ENCODE results near the gene CLCN5.

The CLCN5 gene

GRCh38 chrX:49932791-49933190 is 10.4 kb downstream of the CLCN5 start:
- DNase-seq (ENCODE audit: low read depth in 3 of 3), result no peak

DNA sequence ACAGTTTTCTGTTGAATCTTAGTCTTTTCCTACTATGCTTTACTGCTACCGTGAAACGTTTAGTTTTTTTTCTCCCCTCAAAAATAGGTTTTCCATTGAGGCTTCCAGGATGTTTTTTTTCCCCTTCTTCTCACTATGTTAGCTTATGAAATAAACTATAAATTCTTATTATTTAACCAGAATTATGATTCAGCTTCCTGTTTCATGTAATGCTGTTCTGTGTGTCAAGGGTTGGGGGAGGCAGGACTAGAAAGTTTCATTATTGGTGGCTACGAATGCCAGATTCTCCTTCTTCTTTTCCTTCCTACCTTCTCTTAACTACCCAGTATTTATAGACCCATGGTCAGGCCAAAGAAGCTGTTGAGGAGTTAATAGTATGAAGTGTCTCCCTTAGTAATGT is 11.8 kb downstream of the CLCN5 start:
- no peak for DNase-seq (ENCODE audit: low read depth in 3 of 3)

DNA sequence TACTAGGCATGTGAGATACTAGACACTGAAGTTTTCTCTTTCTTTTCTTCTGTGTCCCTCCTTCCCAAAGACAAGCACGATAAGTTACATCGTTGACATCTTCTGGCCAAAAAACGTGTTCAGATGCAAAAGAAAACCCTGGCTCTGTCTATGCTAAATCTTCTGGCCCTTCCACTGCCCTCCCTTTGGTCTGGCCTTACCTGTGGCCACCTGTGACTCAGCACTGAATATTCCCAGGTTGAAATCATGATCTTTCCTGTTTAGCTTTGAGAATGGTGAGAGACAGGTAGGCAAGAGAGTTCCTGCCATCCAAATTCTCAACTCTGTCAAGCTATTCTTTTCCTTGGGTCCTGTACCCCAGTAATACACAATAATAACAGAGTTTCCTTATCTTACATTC is 12.3 kb downstream of the CLCN5 start:
- no peak for DNase-seq (ENCODE audit: low read depth in 3 of 3)

DNA sequence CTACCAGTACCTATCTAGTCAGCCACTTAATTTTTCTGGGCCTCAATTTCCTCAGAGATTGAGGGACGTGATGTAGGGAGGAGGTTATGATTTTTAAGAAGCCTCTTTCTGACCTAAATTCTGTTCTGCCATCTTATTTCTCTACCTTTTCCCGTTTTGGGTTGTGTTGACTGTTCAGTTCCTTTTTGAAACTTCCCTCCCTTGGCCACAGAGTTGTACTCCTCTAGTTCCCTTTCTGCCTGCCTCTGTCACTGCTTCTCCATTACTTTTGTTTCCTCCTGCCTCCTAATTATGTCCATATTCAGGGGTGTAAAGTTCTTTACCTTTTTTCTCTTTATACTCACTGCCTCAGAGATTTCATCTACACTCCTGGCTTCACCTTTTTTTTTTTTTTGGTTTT is 25.4 kb downstream of the CLCN5 start:
- DNase-seq (ENCODE audit: low read depth in 3 of 3), result no peak

GRCh38 chrX:49949961-49950360 is 27.6 kb downstream of the CLCN5 start:
- DNase-seq (ENCODE audit: low read depth in 3 of 3), result no peak

GRCh38 chrX:49951524-49952193 is 29.3 kb downstream of the CLCN5 start:
- DNase-seq (ENCODE audit: low read depth in 3 of 3), result no peak

GRCh38 chrX:49956313-49956712 is 33.9 kb downstream of the CLCN5 start:
- no peak for DNase-seq (ENCODE audit: low read depth in 3 of 3)

GRCh38 chrX:49958727-49959485 is 36.5 kb downstream of the CLCN5 start:
- no peak for DNase-seq (ENCODE audit: low read depth in 3 of 3)

DNA sequence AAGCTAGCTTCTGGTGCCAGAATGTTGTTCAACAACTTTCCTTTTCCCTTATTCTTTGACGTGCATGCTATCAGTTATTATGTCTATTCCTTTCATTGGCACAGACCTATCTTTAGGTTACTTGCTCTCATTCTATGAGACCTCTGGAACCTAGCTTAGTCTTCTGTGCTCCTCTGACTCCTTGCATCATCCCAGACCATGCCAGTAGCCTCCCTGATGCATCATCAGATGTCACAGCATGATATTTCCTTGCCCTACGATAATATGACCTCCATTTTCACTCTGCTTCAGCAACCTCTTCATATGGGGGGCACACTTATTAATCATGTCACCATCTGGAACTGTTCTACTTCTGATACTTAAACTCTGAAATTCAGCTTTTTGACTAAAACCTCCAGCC is 37.2 kb downstream of the CLCN5 start:
- DNase-seq (ENCODE audit: low read depth in 3 of 3), result no peak

- no peak for DNase-seq (ENCODE audit: low read depth in 3 of 3)
These were observed 37.7 kb downstream of the CLCN5 start for GRCh38 chrX:49960061-49960460.

GRCh38 chrX:49970674-49971073 is 48.3 kb downstream of the CLCN5 start:
- DNase-seq (ENCODE audit: low read depth in 3 of 3), result no peak

DNA sequence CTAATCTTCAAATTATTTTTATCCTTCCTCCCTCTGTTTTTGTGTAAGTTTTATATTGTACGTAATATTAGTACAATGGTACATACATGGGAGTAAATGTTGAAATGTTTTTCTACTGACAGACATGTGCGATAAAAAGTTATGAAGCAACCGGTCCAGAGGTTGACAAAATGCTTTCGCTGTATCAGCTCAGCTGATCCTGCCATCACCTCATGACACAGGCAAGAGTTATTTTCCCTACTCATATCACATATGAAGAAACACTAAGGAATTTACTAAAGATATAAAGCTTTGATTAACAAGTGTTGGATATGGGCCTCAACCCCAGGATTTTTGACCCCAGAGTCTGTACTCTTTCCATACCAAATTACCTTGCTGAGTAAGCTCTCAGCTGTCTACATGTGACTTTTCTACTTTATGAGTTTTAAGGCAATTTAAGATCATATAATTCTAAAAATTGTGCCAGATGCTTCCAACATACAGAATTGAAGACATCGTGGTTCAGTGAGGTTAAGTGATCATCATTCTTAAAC is 50.0 kb downstream of the CLCN5 start:
- no peak for DNase-seq (ENCODE audit: low read depth in 3 of 3)

- DNase-seq (ENCODE audit: low read depth in 3 of 3), result no peak
These were observed 54.3 kb downstream of the CLCN5 start for GRCh38 chrX:49976682-49977197.

GRCh38 chrX:49977319-49978090 is 55.1 kb downstream of the CLCN5 start:
- no peak for DNase-seq (ENCODE audit: low read depth in 3 of 3)

- DNase-seq (ENCODE audit: low read depth in 3 of 3), result no peak
These were observed 55.8 kb downstream of the CLCN5 start for GRCh38 chrX:49978176-49978575.

DNA sequence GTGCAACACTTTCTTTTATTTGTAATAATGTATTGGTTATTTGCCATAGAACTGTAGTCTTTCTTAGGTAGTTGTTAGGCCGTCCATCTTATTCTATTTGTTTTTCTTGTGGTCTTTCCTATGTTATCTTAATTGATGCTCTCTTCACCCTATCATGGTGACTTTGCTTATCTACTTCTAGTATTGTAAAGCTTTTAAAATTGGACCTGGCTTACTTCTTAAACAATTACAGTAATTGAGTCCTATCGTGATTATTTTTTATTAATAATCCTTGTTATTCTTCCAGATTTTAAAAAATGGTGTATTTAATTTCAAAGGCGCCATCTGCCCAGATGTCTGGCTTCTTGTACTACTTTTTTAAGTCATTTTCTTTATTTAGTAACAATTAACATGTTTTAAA is 63.7 kb downstream of the CLCN5 start:
- no peak for DNase-seq (ENCODE audit: low read depth in 3 of 3)

DNA sequence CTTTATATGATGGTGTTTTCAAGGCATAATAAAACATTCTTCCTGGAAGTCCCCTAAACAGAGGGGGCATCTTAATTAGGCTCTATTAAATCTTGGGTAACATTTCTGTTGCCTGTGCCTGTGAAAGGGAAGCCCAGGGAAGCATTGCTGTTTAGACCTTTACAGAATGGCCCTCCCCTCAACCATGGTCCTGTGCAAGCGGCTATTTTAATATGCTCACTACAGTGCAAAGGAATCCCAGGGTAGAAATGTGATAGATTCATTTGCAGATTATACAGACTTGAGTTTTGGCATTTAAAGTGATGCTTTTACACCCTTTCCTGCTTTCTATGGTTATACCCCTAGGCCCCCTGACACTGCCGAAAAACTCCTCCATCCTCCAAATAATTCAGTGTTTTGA is 65.3 kb downstream of the CLCN5 start:
- DNase-seq (ENCODE audit: low read depth in 3 of 3), result no peak

- no peak for DNase-seq (ENCODE audit: low read depth in 3 of 3)
These were observed 65.7 kb downstream of the CLCN5 start for GRCh38 chrX:49988143-49988542.

DNA sequence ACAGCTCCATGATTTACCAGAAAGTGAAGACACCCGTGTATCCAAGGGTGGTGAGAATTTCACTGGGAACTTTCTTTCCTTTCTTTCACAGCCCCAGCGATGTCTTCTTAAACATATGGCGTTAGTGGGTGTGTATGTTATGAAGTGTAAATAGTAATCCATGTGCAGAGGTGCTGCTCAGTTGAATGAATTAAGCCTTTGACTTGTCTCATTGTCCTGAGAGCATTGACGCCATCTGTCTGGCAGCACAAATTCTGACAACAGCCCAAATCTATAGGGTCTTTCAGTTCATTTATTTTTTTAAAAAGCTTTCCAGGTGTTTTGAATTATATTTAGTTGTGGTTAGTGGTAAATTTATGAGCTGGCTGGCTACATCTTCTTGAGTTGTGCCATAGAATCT is 69.4 kb downstream of the CLCN5 start:
- DNase-seq (ENCODE audit: low read depth in 3 of 3), result no peak

- no peak for DNase-seq (ENCODE audit: low read depth in 3 of 3)
These were observed 70.5 kb downstream of the CLCN5 start for GRCh38 chrX:49992853-49993252.

DNA sequence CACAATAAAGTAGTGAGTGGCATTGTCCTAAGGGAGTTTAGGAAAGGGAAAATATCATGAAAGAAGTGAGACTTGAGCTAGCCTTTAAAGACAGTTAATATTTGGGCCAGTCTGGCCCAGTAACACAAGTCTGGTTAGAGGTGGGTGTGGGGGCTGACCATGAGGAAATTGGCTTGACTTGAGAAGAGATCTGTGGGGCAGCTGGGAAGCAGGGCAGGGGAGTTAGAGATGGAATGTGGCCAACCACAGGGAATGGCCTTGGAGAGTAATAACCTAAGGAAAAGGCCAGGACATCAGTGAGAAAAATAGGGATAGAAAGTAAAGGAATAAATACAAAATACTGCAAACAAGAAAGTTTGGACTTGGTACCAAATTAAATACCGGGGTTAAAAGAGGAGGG is 71.3 kb downstream of the CLCN5 start:
- no peak for DNase-seq (ENCODE audit: low read depth in 3 of 3)

GRCh38 chrX:49995107-49995731 is 72.8 kb downstream of the CLCN5 start:
- no peak for DNase-seq (ENCODE audit: low read depth in 3 of 3)

All from stimulated activated CD4-positive, alpha-beta T cell treated with anti-CD3 and anti-CD28 coated beads, TNF-alpha, amount 100 ng/mL, for 48 hours (primary cell).